ENCODE results near the gene TTLL5.

The TTLL5 gene

GRCh38 chr14:75820761-75821160 lies 159.7 kb downstream of the TTLL5 start:
- H3K36me3 ChIP-seq (ENCODE audit: low read length) = 0 out of 2 replicates have a peak, but pooled peaks cover 3% of the 10 kb centered on the region
- H3F3A ChIP-seq (ENCODE audit: insufficient read depth) = no peaks in the 10 kb centered on the region
- no peak overlapping the region for H3K4me2 ChIP-seq (ENCODE audit: low read depth, low read length, poor library complexity, severe bottlenecking)
- H3K4me3 ChIP-seq (ENCODE audit: insufficient read depth, low read length, poor library complexity, severe bottlenecking) = no peak overlapping the region
- no peaks in the 10 kb centered on the region for H4K20me1 ChIP-seq (ENCODE audit: low read depth, low read length)
- H3K9me2 ChIP-seq (replicated peaks; ENCODE audit: insufficient read depth, low read length) = no peaks in the 10 kb centered on the region
- no peak overlapping the region for H3K9ac ChIP-seq (ENCODE audit: low read length)
- no peaks in the 10 kb centered on the region for H3K79me2 ChIP-seq (ENCODE audit: insufficient read depth, low read length)
- no peaks in the 10 kb centered on the region for H3K9me3 ChIP-seq (ENCODE audit: insufficient read depth, low read length)
- no peaks in the 10 kb centered on the region for H3K27me3 ChIP-seq (ENCODE audit: low read length)
- H2AFZ ChIP-seq (ENCODE audit: low read depth, low read length, severe bottlenecking) = no peak overlapping the region
- TF ChIP-seq, protein P1, sequence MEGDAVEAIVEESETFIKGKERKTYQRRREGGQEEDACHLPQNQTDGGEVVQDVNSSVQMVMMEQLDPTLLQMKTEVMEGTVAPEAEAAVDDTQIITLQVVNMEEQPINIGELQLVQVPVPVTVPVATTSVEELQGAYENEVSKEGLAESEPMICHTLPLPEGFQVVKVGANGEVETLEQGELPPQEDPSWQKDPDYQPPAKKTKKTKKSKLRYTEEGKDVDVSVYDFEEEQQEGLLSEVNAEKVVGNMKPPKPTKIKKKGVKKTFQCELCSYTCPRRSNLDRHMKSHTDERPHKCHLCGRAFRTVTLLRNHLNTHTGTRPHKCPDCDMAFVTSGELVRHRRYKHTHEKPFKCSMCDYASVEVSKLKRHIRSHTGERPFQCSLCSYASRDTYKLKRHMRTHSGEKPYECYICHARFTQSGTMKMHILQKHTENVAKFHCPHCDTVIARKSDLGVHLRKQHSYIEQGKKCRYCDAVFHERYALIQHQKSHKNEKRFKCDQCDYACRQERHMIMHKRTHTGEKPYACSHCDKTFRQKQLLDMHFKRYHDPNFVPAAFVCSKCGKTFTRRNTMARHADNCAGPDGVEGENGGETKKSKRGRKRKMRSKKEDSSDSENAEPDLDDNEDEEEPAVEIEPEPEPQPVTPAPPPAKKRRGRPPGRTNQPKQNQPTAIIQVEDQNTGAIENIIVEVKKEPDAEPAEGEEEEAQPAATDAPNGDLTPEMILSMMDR (IDR thresholded peaks at IDR 0.05; ENCODE audit: insufficient read depth, low read length, poor library complexity, severe bottlenecking) = no peak
- TF ChIP-seq EZH2phosphoT487 (conservative IDR thresholded peaks at IDR 0.05; ENCODE audit: low read length) = no peak
- H3K27ac ChIP-seq (ENCODE audit: low read depth, low read length) = no peak overlapping the region

- no peaks in the 10 kb centered on the region for H3K79me2 ChIP-seq (ENCODE audit: insufficient read depth, low read length)
- no peak overlapping the region for H2AFZ ChIP-seq (ENCODE audit: low read depth, low read length, severe bottlenecking)
- no peaks in the 10 kb centered on the region for H4K20me1 ChIP-seq (ENCODE audit: low read depth, low read length)
- no peaks in the 10 kb centered on the region for H3K9me3 ChIP-seq (ENCODE audit: insufficient read depth, low read length)
- TF ChIP-seq, protein P1 (IDR thresholded peaks at IDR 0.05; ENCODE audit: insufficient read depth, low read length, poor library complexity, severe bottlenecking) = no peak
- TF ChIP-seq EZH2phosphoT487 (conservative IDR thresholded peaks at IDR 0.05; ENCODE audit: low read length) = no peak
- no peak overlapping the region for H3K4me3 ChIP-seq (ENCODE audit: insufficient read depth, low read length, poor library complexity, severe bottlenecking)
- H3K9ac ChIP-seq (ENCODE audit: low read length) = no peak overlapping the region
- H3K27me3 ChIP-seq (ENCODE audit: low read length) = no peaks in the 10 kb centered on the region
- no peaks in the 10 kb centered on the region for H3F3A ChIP-seq (ENCODE audit: insufficient read depth)
- no peak overlapping the region for H3K27ac ChIP-seq (ENCODE audit: low read depth, low read length)
- H3K9me2 ChIP-seq (replicated peaks; ENCODE audit: insufficient read depth, low read length) = no peaks in the 10 kb centered on the region
- no peak overlapping the region for H3K4me2 ChIP-seq (ENCODE audit: low read depth, low read length, poor library complexity, severe bottlenecking)
- 0 out of 2 replicates have a peak, but pooled peaks cover 3% of the 10 kb centered on the region for H3K36me3 ChIP-seq (ENCODE audit: low read length)
These were observed 160.9 kb downstream of the TTLL5 start for GRCh38 chr14:75821831-75822521.

GRCh38 chr14:75822522-75823141 lies 161.6 kb downstream of the TTLL5 start:
- Histone ChIP-seq H4K20me1 (ENCODE audit: low read depth, low read length) (no peaks in the 10 kb centered on the region), H3K4me2 (ENCODE audit: low read depth, low read length, poor library complexity, severe bottlenecking) (no peak overlapping the region), H3K79me2 (ENCODE audit: insufficient read depth, low read length) (no peaks in the 10 kb centered on the region), H3K4me3 (ENCODE audit: insufficient read depth, low read length, poor library complexity, severe bottlenecking) (no peak overlapping the region), H2AFZ (ENCODE audit: low read depth, low read length, severe bottlenecking) (no peak overlapping the region), H3K9me2 (replicated peaks; ENCODE audit: insufficient read depth, low read length) (no peaks in the 10 kb centered on the region), H3K9ac (ENCODE audit: low read length) (no peak overlapping the region), H3K27ac (ENCODE audit: low read depth, low read length) (no peak overlapping the region), H3F3A (ENCODE audit: insufficient read depth) (no peaks in the 10 kb centered on the region), H3K9me3 (ENCODE audit: insufficient read depth, low read length) (no peaks in the 10 kb centered on the region), H3K36me3 (ENCODE audit: low read length) (0 out of 2 replicates have a peak, but pooled peaks cover 3% of the 10 kb centered on the region), H3K27me3 (ENCODE audit: low read length) (no peaks in the 10 kb centered on the region)
- TF ChIP-seq, protein P1 (IDR thresholded peaks at IDR 0.05; ENCODE audit: insufficient read depth, low read length, poor library complexity, severe bottlenecking) = no peak
- no peak for TF ChIP-seq EZH2phosphoT487 (conservative IDR thresholded peaks at IDR 0.05; ENCODE audit: low read length)

Data from SU-DHL-6 (cell line).